AG09309 (cell line): ENCODE results near the gene AP5M1.
A peak's percentile ranks its signal among the peaks of the same experiment; 100 is the strongest.
"Not testable (repeated sequence)": the region's sequence is repeated elsewhere in the genome, so short reads cannot be mapped to it uniquely, and the experiment has no call there.

Experiments
- DNase-seq: peaks from one replicate; pipeline ENCODE4 v3.0.0-alpha.2; 2010; ENCODE audit warnings: low read depth
- H3K4me3 ChIP-seq: 2 replicates; pipeline ENCODE4 v1.5.1; 2011; ENCODE audit warnings: mild to moderate bottlenecking, low read depth, low read length, moderate library complexity; ENCODE audit not compliant: control insufficient read depth
- CTCF ChIP-seq: IDR thresholded peaks from 2 replicates; pipeline ENCODE4 v1.5.1; 2011; ENCODE audit warnings: mild to moderate bottlenecking, low read depth, low read length, inconsistent platforms; ENCODE audit not compliant: insufficient read depth, control insufficient read depth; ENCODE audit errors: missing control alignments

AP5M1 gene

GRCh38 chr14:57268161-57269069 lies at the start of gene AP5M1, which contains the start of gene EXOC5:
TSS of gene AP5M1 (plus strand) at chr14:57268971. CDS start at chr14:57269315, 344 bp downstream.
TSS of gene EXOC5 (minus strand) at chr14:57268905. CDS start at chr14:57268648, 257 bp downstream.
- peak within 1 kb of the TSS; percentile 99 for H3K4me3 ChIP-seq
- peak; percentile 55 for DNase-seq
- peak; percentile 4 for TF ChIP-seq CTCF

GRCh38 chr14:57221931-57222330 lies 46.8 kb upstream of the AP5M1 start:
- TF ChIP-seq CTCF, result no peak
- H3K4me3 ChIP-seq, result no peak overlapping the region
- no peak for DNase-seq

- DNase-seq, result no peak
- no peak for TF ChIP-seq CTCF
- no peak overlapping the region for H3K4me3 ChIP-seq
These were observed 41.7 kb upstream of the AP5M1 start for GRCh38 chr14:57227083-57227482.

- H3K4me3 ChIP-seq, DNase-seq: not testable (repeated sequence)
These were observed 40.5 kb upstream of the AP5M1 start for GRCh38 chr14:57228320-57228719.

- no peak for TF ChIP-seq CTCF
- no peak overlapping the region for H3K4me3 ChIP-seq
- no peak for DNase-seq
These were observed 36.8 kb upstream of the AP5M1 start for GRCh38 chr14:57232006-57232405.

- H3K4me3 ChIP-seq, DNase-seq: not testable (repeated sequence)
These were observed 28.7 kb upstream of the AP5M1 start for GRCh38 chr14:57240115-57240514.

GRCh38 chr14:57243320-57243719 lies 25.5 kb upstream of the AP5M1 start:
- DNase-seq, result no peak
- no peak for TF ChIP-seq CTCF
- H3K4me3 ChIP-seq, result no peak overlapping the region

- TF ChIP-seq CTCF, result no peak
- no peak overlapping the region for H3K4me3 ChIP-seq
- DNase-seq, result no peak
These were observed 24.7 kb upstream of the AP5M1 start for GRCh38 chr14:57244106-57244505.
